ENCODE measurements around the gene WRAP53.

GRCh38 chr17:7704601-7705268, 16.5 kb downstream of the WRAP53 start, which contains the start of gene EFNB3:
- TF ChIP-seq CTCF (conservative IDR thresholded peaks at IDR 0.05 in 1 of 2, IDR thresholded peaks at IDR 0.05 in 1 of 2; ENCODE audit: extremely low read depth in 1 of 2, insufficient read depth in 1 of 2, low read depth in 1 of 2, low read length in 2 of 2) (no peak), EZH2 (IDR thresholded peaks at IDR 0.05; ENCODE audit: borderline replicate concordance, low read length) (no peak)

Data from mammary epithelial cell (primary cell).